Keratinocyte (primary cell): ENCODE results near the gene ASB15.

Source experiments
- EZH2 ChIP-seq: IDR thresholded peaks from one replicate; pipeline ENCODE4 v1.6.1; 2012; ENCODE audit warnings: inconsistent platforms, mild to moderate bottlenecking, low read length, moderate library complexity
- TF ChIP-seq, protein P1 (sequence below), 3 experiments: IDR thresholded peaks in 1 of 3; conservative IDR thresholded peaks in 1 of 3; optimal IDR thresholded peaks in 1 of 3; 2 replicates in 2 of 3; 3 replicates in 1 of 3; pipeline versions ENCODE3 to v1.5.1; 2011; ENCODE audit warnings: low read length in 3 of 3, mild to moderate bottlenecking in 3 of 3, moderate library complexity in 2 of 3, control low read depth in 1 of 3, inconsistent platforms in 1 of 3; ENCODE audit not compliant: insufficient read depth in 2 of 3; ENCODE audit errors: extremely low read depth in 1 of 3

DNA sequence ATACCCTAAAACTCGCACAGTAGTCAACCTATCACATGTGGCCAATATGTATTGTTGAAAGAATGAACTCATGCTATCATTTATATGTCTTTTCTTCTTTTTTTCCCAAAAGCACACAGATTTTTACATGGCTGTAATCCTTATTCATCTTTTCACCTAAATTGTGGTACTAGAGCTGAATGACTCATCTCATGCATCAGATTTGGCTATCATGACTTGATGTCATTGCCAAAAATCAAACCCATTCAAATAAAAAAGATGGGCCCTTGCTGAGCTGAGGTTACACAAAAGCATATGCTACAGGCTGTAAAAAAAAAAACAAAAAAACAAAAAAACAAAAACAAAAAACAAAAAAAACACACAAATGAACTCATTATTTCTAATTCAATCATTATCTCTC lies 50.8 kb downstream of the ASB15 start:
- TF ChIP-seq, protein P1, sequence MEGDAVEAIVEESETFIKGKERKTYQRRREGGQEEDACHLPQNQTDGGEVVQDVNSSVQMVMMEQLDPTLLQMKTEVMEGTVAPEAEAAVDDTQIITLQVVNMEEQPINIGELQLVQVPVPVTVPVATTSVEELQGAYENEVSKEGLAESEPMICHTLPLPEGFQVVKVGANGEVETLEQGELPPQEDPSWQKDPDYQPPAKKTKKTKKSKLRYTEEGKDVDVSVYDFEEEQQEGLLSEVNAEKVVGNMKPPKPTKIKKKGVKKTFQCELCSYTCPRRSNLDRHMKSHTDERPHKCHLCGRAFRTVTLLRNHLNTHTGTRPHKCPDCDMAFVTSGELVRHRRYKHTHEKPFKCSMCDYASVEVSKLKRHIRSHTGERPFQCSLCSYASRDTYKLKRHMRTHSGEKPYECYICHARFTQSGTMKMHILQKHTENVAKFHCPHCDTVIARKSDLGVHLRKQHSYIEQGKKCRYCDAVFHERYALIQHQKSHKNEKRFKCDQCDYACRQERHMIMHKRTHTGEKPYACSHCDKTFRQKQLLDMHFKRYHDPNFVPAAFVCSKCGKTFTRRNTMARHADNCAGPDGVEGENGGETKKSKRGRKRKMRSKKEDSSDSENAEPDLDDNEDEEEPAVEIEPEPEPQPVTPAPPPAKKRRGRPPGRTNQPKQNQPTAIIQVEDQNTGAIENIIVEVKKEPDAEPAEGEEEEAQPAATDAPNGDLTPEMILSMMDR (optimal IDR thresholded peaks at IDR 0.05 in 1 of 3, IDR thresholded peaks at IDR 0.05 in 1 of 3, conservative IDR thresholded peaks at IDR 0.05 in 1 of 3; ENCODE audit: extremely low read depth in 1 of 3, insufficient read depth in 2 of 3, low read length in 3 of 3), result no peak
- TF ChIP-seq EZH2, result no peak
